Breast epithelium (tissue), 3 donors: ENCODE results near the gene FBXO46.

Experiments
- POLR2A ChIP-seq: fragments of 450-650 bp; IDR thresholded peaks from one replicate; pipeline ENCODE4 v1.6.1; 2016; ENCODE audit warnings: antibody characterized with exemption, mild to moderate bottlenecking, moderate library complexity
- TF ChIP-seq, protein P1 (sequence below), 3 donors: fragments of 450-650 bp; IDR thresholded peaks; one replicate each; pipeline ENCODE4 v1.5.1; 2016 to 2017; ENCODE audit warnings: antibody characterized with exemption in 3 of 3, mild to moderate bottlenecking in 3 of 3, moderate library complexity in 3 of 3

DNA sequence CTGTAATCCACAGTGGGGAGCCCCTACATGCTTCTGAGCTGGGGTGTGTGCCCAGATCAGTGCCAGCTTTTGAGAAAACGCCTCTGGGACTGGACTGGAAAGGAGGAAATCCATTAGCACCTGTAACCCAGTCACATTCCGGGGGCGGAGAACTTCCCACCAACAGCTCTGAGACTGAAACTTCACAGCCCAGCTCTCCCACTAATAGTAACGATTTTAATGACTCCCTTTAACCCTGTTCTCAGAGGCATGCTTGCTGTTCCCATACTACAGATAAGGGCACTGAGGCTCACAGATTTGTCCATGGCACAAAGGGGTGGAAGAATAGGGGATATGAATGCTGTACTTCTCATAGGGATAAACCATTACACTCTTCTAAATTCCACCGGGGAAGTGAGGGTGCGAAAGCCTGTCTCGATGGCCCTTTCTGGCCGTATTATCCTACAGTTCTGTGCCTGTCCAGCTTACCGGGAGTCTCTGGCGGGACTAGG is 851 bp downstream of the FBXO46 start:
- TF ChIP-seq POLR2A = no peak
- TF ChIP-seq, protein P1, sequence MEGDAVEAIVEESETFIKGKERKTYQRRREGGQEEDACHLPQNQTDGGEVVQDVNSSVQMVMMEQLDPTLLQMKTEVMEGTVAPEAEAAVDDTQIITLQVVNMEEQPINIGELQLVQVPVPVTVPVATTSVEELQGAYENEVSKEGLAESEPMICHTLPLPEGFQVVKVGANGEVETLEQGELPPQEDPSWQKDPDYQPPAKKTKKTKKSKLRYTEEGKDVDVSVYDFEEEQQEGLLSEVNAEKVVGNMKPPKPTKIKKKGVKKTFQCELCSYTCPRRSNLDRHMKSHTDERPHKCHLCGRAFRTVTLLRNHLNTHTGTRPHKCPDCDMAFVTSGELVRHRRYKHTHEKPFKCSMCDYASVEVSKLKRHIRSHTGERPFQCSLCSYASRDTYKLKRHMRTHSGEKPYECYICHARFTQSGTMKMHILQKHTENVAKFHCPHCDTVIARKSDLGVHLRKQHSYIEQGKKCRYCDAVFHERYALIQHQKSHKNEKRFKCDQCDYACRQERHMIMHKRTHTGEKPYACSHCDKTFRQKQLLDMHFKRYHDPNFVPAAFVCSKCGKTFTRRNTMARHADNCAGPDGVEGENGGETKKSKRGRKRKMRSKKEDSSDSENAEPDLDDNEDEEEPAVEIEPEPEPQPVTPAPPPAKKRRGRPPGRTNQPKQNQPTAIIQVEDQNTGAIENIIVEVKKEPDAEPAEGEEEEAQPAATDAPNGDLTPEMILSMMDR (IDR thresholded peaks at IDR 0.05) = no peak
